ENCODE results near the gene SLC47A2.
"Not testable (repeated sequence)": the region's sequence is repeated elsewhere in the genome, so short reads cannot be mapped to it uniquely, and the experiment has no call there.

GRCh38 chr17:19763991-19764390 is 47.6 kb upstream of the SLC47A2 start:
- TF ChIP-seq CTCF (IDR thresholded peaks at IDR 0.05; ENCODE audit: insufficient read depth, low read length); GABPA (IDR thresholded peaks at IDR 0.05; ENCODE audit: low read depth); REST (IDR thresholded peaks at IDR 0.05; ENCODE audit: insufficient replicate concordance, low read depth); POLR2AphosphoS5 (IDR thresholded peaks at IDR 0.05; ENCODE audit: low read depth): not testable (repeated sequence)
